Activated naive CD8-positive, alpha-beta T cell (primary cell): ENCODE data around the gene NEXN.

Experiments used
- H3K27ac Mint-ChIP-seq: one replicate; pipeline ENCODE4 v1.8.0; 2021; ENCODE audit warnings: mixed read lengths
- H3K27me3 Mint-ChIP-seq: one replicate; pipeline ENCODE4 v1.8.0; 2021; ENCODE audit warnings: mixed read lengths
- H3K36me3 Mint-ChIP-seq: one replicate; pipeline ENCODE4 v1.8.0; 2021; ENCODE audit warnings: mixed read lengths
- H3K4me1 Mint-ChIP-seq: one replicate; pipeline ENCODE4 v1.8.0; 2021; ENCODE audit warnings: low read depth, mixed read lengths
- H3K4me3 Mint-ChIP-seq: one replicate; pipeline ENCODE4 v1.8.0; 2021; ENCODE audit warnings: mild to moderate bottlenecking, mixed read lengths
- H3K9me3 Mint-ChIP-seq: one replicate; pipeline ENCODE4 v1.8.0; 2021; ENCODE audit warnings: low read depth, mixed read lengths

Gene NEXN

DNA sequence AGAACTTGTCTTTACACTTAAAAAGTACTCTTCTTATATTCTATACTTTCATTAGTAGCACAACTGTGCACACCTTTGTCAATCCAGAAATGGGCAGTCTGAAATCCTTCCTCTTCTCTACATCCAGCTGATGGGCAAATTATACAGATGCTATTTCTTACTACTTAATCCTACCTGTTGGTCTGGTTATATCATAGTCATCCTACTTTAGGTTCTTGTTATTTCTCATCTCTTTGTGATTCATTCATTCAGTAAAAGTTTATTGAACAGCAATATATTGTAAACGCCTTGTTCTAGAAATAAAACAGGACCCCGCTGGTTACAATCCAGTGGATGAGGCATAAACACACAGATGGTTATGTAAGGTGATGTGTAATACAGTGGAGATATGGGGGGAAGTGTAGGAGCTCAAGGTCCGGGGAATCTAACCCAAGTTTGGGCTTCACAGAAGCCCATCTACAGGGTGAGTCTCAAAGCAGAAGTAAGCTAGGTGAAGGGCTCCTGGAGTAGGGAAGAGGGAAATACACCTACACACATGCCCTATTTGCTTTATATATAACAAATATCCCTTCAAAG, 102.3 kb downstream of the NEXN start:
- Mint-ChIP-seq H3K4me1 (peaks cover 27% of the 10 kb centered on the region), H3K36me3 (peaks cover 12% of the 10 kb centered on the region), H3K4me3 (no peak overlapping the region), H3K27ac (no peak overlapping the region), H3K9me3 (no peaks in the 10 kb centered on the region), H3K27me3 (no peaks in the 10 kb centered on the region)

DNA sequence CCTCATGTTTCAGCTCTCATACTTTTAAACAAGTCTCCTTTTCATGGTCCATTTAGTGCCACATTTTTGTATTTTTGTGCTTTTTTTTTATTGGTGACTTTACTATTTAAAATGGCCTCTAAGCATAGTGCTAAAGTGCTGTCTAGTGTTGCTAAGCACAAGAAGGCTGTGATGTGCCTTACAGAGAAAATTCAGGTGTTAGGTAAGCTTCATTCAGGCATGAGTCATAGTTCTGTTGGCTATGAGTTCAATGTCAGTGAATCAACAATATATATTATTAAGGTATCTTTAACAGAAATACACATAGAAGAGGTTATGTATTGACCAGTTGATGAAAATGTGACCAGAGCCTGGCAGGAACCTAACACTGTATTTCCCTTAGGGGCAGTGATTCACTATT, 103.2 kb downstream of the NEXN start:
- Mint-ChIP-seq H3K27me3 (no peaks in the 10 kb centered on the region), H3K36me3 (peaks cover 12% of the 10 kb centered on the region), H3K9me3 (no peaks in the 10 kb centered on the region), H3K4me1 (peaks cover 20% of the 10 kb centered on the region), H3K4me3 (no peak overlapping the region), H3K27ac (no peak overlapping the region)
